GM12801 (cell line): ENCODE measurements around the gene RGS8.

ENCODE experiments used
- CTCF ChIP-seq: IDR thresholded peaks from one replicate; pipeline ENCODE4 v1.5.1; 2011; ENCODE audit warnings: control low read depth; ENCODE audit not compliant: insufficient read length; ENCODE audit errors: extremely low read depth

Gene RGS8

GRCh38 chr1:182684116-182684828 lies at the start of gene RGS8:
Gene RGS8, minus strand, starts transcription at chr1:182684587. Its CDS starts 14,938 bp downstream, at chr1:182669649.
- TF ChIP-seq CTCF, result no peak

- TF ChIP-seq CTCF, result no peak
Observed at GRCh38 chr1:182731852-182732575, 47.6 kb upstream of the RGS8 start.

- no peak for TF ChIP-seq CTCF
Observed at GRCh38 chr1:182726912-182727311, 42.5 kb upstream of the RGS8 start.

- no peak for TF ChIP-seq CTCF
Observed at GRCh38 chr1:182725259-182726255, 41.2 kb upstream of the RGS8 start.

GRCh38 chr1:182724215-182724614 lies 39.8 kb upstream of the RGS8 start:
- TF ChIP-seq CTCF, result no peak

GRCh38 chr1:182723200-182723599 lies 38.8 kb upstream of the RGS8 start:
- no peak for TF ChIP-seq CTCF

GRCh38 chr1:182721525-182721924 lies 37.1 kb upstream of the RGS8 start:
- TF ChIP-seq CTCF, result no peak
